Lower leg skin (tissue), 4 donors: ENCODE results near the gene SFI1. TPM values are rescaled to one million over a fixed set of nuclear protein-coding genes. Genes with fewer than 3 reads are reported as not detected.
A peak's percentile ranks its signal among the peaks of the same experiment; 100 is the strongest.

ENCODE experiments used
- DNase-seq, 2 donors: peaks; one replicate each; pipeline ENCODE4 v3.0.0-alpha.2; 2019; ENCODE audit warnings: low spot score in 2 of 2
- H3K4me3 ChIP-seq: fragments of 200-600 bp; sonication (generic); 2 replicates; pipeline ENCODE4 v1.5.1; 2017; ENCODE audit warnings: mild to moderate bottlenecking, low read depth; ENCODE audit not compliant: poor library complexity, severe bottlenecking
- POLR2A ChIP-seq, 2 donors: fragments of 450-650 bp; IDR thresholded peaks; one replicate each; pipeline ENCODE4 v1.6.1; 2016 to 2017; ENCODE audit warnings: antibody characterized with exemption in 2 of 2, mild to moderate bottlenecking in 1 of 2, moderate library complexity in 1 of 2
- WGBS, 2 donors: methylation state at CpG; one replicate each; pipeline ENCODE4 v1.1.5; 2018; 5-methylcytosine and 5-hydroxymethylcytosine counted together
- intact Hi-C: fragments of 100-400 bp; cut with DNase I; formaldehyde crosslinking; loops from one replicate; pipeline ENCODE4 v1.15.0; 2023; ENCODE audit warnings: low total_unique reads
- total RNA-seq, 4 donors: library from RNA; depleted of rRNA; stranded (reverse); fragments of >200 nt; gene quantifications; one replicate each; pipeline ENCODE4 v1.1.0, GENCODE V29; 2016
- TF ChIP-seq, protein P1 (sequence below), 3 donors: fragments of 450-650 bp; IDR thresholded peaks; one replicate each; pipeline ENCODE4 v1.5.1; 2016; ENCODE audit warnings: antibody characterized with exemption in 3 of 3, mild to moderate bottlenecking in 3 of 3, moderate library complexity in 2 of 3

SFI1 gene
- total RNA-seq, 4 donors from 2014 or later, result 24.2 to 66.4 (median 32.2) TPM

DNA sequence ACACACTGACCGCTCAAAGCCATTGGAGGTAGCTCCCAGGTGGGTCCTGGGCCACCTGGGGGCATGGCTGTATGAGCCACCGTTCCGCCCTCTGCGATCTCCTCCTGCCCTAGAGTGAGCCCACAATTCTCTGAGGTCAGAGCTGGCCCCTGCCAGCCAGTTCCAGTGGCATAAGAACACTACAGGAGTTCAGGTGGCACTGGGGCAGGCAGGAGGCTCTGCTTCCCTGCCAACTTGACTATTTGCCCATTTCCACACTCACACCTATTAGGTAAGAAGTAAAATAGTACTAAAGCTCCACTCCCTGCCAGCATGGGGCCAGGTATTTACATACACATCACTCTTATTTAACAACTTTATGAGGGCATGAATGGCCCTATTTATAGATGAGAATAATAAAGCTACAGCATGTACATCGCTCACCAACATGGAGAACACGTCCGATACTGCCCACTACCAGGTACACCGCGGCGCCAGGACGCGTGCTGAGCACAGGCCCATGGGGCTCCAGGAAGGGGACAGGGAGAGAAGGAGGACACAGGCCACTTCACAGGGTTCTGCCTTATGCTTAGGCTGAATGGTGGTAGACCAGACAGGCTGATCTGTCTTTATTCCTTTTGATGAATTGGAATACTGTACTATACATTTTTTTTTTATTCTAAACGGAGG is 139.4 kb downstream of the SFI1 start:
- no peak for TF ChIP-seq POLR2A (IDR thresholded peaks at IDR 0.05)
- TF ChIP-seq, protein P1, sequence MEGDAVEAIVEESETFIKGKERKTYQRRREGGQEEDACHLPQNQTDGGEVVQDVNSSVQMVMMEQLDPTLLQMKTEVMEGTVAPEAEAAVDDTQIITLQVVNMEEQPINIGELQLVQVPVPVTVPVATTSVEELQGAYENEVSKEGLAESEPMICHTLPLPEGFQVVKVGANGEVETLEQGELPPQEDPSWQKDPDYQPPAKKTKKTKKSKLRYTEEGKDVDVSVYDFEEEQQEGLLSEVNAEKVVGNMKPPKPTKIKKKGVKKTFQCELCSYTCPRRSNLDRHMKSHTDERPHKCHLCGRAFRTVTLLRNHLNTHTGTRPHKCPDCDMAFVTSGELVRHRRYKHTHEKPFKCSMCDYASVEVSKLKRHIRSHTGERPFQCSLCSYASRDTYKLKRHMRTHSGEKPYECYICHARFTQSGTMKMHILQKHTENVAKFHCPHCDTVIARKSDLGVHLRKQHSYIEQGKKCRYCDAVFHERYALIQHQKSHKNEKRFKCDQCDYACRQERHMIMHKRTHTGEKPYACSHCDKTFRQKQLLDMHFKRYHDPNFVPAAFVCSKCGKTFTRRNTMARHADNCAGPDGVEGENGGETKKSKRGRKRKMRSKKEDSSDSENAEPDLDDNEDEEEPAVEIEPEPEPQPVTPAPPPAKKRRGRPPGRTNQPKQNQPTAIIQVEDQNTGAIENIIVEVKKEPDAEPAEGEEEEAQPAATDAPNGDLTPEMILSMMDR (IDR thresholded peaks at IDR 0.05), result no peak
- WGBS, 2 donors, result 85 to 86% methylated on average over 13 of the region's 13 CpGs
- no peak overlapping the region for H3K4me3 ChIP-seq
- intact Hi-C loops, result no loop called here
- no peak for DNase-seq

DNA sequence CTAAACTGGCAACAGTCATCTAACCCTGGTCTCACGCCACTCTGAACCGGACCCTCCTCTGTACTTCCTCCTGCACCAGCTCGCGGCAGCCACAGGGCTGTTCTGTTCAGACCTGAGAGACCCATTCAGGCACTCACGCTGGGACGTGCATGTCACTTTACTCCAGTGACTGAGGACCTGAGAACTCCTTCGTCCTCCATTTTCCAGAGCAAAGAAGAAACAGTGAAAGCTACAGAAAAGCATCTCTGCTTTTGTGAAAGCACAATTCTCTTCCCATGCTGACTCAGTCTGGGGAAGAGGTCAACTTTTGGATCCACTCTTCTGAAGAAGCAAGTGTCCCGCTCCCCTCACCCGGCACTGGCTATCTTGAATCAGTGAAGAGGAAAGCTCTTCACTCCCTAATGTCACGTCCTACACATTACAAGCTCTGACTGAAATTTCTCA is 141.1 kb downstream of the SFI1 start:
- WGBS, 2 donors, result 70 to 77% methylated on average over 10 of the region's 10 CpGs
- intact Hi-C loops, result no loop called here
- TF ChIP-seq, protein P1 (IDR thresholded peaks at IDR 0.05), result no peak
- TF ChIP-seq POLR2A (IDR thresholded peaks at IDR 0.05), result no peak
- no peak overlapping the region for H3K4me3 ChIP-seq
- DNase-seq, result no peak

- 64 to 67% methylated on average over 13 to 14 of the region's 15 CpGs for WGBS, 2 donors
- H3K4me3 ChIP-seq, result no peak overlapping the region
- no peak for TF ChIP-seq POLR2A (IDR thresholded peaks at IDR 0.05)
- TF ChIP-seq, protein P1 (IDR thresholded peaks at IDR 0.05), result no peak
- intact Hi-C loops, result no loop called here
- peak in 1 of 2 donors; percentile 86 for DNase-seq
Measured at GRCh38 chr22:31637891-31638618, 141.7 kb downstream of the SFI1 start.

DNA sequence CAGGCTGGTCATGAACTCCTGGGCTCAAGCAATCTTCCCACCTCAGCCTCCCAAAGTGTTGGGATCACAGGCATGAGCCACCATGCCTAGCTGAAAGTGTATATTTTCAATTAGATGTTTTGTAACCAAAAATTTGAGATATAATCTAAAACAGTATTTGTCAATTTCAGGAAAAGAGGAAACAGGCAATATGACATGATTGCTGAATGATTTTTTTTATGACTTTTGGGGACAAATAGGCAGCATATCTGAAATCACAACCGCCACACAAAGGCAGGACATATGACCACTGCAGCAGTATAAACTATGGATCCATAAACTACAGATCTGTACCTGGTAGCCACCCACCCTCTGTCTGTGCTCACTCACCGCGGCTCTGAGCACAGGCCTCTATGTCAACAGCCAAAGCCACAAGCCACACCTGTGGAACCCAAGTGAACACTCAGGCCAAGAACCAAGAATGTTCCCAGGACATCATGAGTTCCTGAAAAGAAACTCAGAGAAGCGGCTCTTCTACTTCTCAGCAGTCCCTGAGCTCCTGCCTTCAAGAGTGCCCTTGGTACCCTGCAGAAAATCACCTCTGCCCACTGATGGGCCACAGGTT is 143.2 kb downstream of the SFI1 start:
- WGBS, 2 donors, result 77 to 85% methylated on average over 4 of the region's 4 CpGs
- H3K4me3 ChIP-seq, result no peak overlapping the region
- DNase-seq, result no peak
- TF ChIP-seq POLR2A (IDR thresholded peaks at IDR 0.05), result no peak
- TF ChIP-seq, protein P1 (IDR thresholded peaks at IDR 0.05), result no peak
- intact Hi-C loops, result no loop called here

DNA sequence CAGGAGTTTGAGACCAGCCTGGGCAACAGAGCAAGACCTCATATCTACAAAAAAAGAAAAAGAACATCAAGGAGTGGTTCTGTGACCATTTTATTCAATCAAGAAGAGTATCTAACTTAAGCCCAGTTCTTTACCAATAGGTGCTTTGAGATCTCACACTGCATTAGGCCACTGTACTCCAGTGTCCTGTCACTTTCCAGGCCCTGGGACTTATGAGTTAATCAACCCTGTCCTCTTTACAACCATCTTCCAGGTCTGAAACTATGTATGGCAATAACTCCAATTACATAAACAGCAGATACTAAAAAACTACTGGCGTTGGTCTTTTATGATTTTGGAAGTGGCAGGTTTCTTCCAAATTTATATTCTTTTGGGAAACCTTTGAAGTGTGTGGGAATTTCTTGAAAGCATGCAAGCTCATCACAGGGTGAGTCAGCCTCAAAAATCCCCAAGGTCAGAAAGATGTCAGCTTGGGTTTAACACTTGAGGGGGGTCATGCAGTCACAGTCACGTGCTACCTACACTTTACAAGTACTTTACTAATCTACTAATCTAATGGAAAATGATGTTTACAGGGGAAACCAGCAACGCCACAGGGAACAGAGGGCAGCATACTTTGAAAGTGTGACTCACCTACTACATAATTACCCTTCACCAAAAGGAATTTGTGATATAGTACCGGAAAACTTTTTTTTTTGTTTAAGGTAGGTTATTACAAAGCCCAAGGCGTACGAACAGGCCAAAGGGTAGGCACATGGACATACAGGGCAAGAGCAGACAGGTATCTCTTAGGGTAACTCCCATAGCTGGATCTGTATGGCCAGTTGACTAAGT is 150.1 kb downstream of the SFI1 start:
- no peak overlapping the region for H3K4me3 ChIP-seq
- TF ChIP-seq, protein P1 (IDR thresholded peaks at IDR 0.05), result no peak
- TF ChIP-seq POLR2A (IDR thresholded peaks at IDR 0.05), result no peak
- WGBS, 2 donors, result 40 to 42% methylated on average over 6 of the region's 6 CpGs

More for the DNA sequence above, 150.1 kb downstream of the SFI1 start:
- intact Hi-C loops, result no loop called here
- DNase-seq, result no peak
